Measurements from ENCODE around the gene PRR27. TPM values are rescaled to one million over a fixed set of nuclear protein-coding genes. Genes with fewer than 3 reads are reported as not detected.

The PRR27 gene
- total and polyA plus RNA-seq, 10 of the 15 experiments (the other 5 are each of a cell fraction or from before 2014, with no cell fraction given): not detected

- no peaks in the 10 kb centered on the region for H3K36me3 ChIP-seq (ENCODE audit: control insufficient read depth in 2 of 2, insufficient read depth in 2 of 2, low read length in 1 of 2)
- H3K27ac ChIP-seq (ENCODE audit: control insufficient read depth, insufficient read depth): no peak overlapping the region
- 0% methylated on average over 2 of the region's 2 CpGs for WGBS (ENCODE audit: insufficient coverage, insufficient replicate concordance, low lambda C conversion rate, missing lambda C conversion rate)
- ChIA-PET POLR2A (no interaction called here), RAD21 (ENCODE audit: unreplicated experiment) (no interaction called here), CTCF (no interaction called here), SMC1A (ENCODE audit: uncharacterized antibody, unreplicated experiment) (no interaction called here)
- no peaks in the 10 kb centered on the region for H4K20me1 ChIP-seq (ENCODE audit: control insufficient read depth, insufficient read depth)
- H3K79me2 ChIP-seq (ENCODE audit: control insufficient read depth, insufficient read depth, low read length): no peaks in the 10 kb centered on the region
- no peaks in the 10 kb centered on the region for H3K4me1 ChIP-seq (ENCODE audit: control insufficient read depth, insufficient read depth, low read length)
- FAIRE-seq (no peak), ATAC-seq (no peak), DNase-seq (ENCODE audit: low read depth, low spot score) (no peak)
- no TSS peak for BruUV-seq (replicated peaks)
- intact Hi-C loops (cut with micrococcal nuclease; ENCODE audit: unreplicated experiment): no loop called here
- in situ Hi-C loops (cut with MboI): no loop called here
- no peak overlapping the region for H3K4me3 ChIP-seq
- no peak for TF ChIP-seq MTA3 (IDR thresholded peaks at IDR 0.05; ENCODE audit: borderline replicate concordance, low read length)
- TF ChIP-seq NRF1 (conservative IDR thresholded peaks at IDR 0.05; ENCODE audit: low read depth, low read length): no peak
- TF ChIP-seq ZBTB40 (IDR thresholded peaks at IDR 0.05; ENCODE audit: borderline replicate concordance): no peak
- TF ChIP-seq TARDBP (IDR thresholded peaks at IDR 0.05; ENCODE audit: borderline replicate concordance): no peak
- no peak for TF ChIP-seq NFYB (IDR thresholded peaks at IDR 0.05; ENCODE audit: insufficient read depth, low read depth, low read length)
- no peak for TF ChIP-seq FOS (IDR thresholded peaks at IDR 0.05; ENCODE audit: borderline replicate concordance, extremely low read depth, insufficient read length)
- TF ChIP-seq ZNF217 (IDR thresholded peaks at IDR 0.05): no peak
- no peak for TF ChIP-seq SMAD5 (IDR thresholded peaks at IDR 0.05; ENCODE audit: low read depth)
- no peak for TF ChIP-seq SIX5 (IDR thresholded peaks at IDR 0.05; ENCODE audit: low read depth, low read length, severe bottlenecking)
- no peak for TF ChIP-seq BCLAF1 (IDR thresholded peaks at IDR 0.05)
- TF ChIP-seq NR2F1 (conservative IDR thresholded peaks at IDR 0.05): no peak
- TF ChIP-seq CBX5 (IDR thresholded peaks at IDR 0.05; ENCODE audit: low read depth): no peak
- TF ChIP-seq EZH2 (IDR thresholded peaks at IDR 0.05; ENCODE audit: borderline replicate concordance, control insufficient read depth, low read depth, low read length): no peak
- TF ChIP-seq BCL3 (IDR thresholded peaks at IDR 0.05; ENCODE audit: borderline replicate concordance, insufficient read depth, low read depth, low read length, poor library complexity, severe bottlenecking): no peak
- H3K9ac ChIP-seq (ENCODE audit: control insufficient read depth, insufficient read depth, low read length): no peak overlapping the region
- no peak overlapping the region for H3K4me2 ChIP-seq (ENCODE audit: control insufficient read depth, insufficient read depth)
- H3K9me3 ChIP-seq (replicated peaks; ENCODE audit: control insufficient read depth, insufficient read depth, low read length): no peaks in the 10 kb centered on the region
- no peak overlapping the region for H2AFZ ChIP-seq (ENCODE audit: control insufficient read depth, low read depth, low read length)
- H3K27me3 ChIP-seq (replicated peaks in 1 of 2; ENCODE audit: control insufficient read depth in 2 of 2, insufficient read depth in 2 of 2, low read length in 1 of 2): no peaks in the 10 kb centered on the region
Observed at GRCh38 chr4:70152088-70152487, 1.9 kb upstream of the PRR27 start.
